Measurements from ENCODE around the gene MMD2. TPM values are rescaled to one million over a fixed set of nuclear protein-coding genes. Genes with fewer than 3 reads are reported as not detected.

Gene MMD2
- total RNA-seq, 1 experiment from 2014 or later = not detected

GRCh38 chr7:4998244-4998643 lies 39.3 kb upstream of the MMD2 start:
- no peaks in the 10 kb centered on the region for H3K27me3 ChIP-seq (replicated peaks; ENCODE audit: control insufficient read depth, insufficient read depth, low read length)
- no peaks in the 10 kb centered on the region for H3K4me1 ChIP-seq
- no peak for DNase-seq
- peaks cover 30% of the 10 kb centered on the region for H3K36me3 Mint-ChIP-seq (ENCODE audit: insufficient read depth, unreplicated experiment)
- intact Hi-C loops (cut with micrococcal nuclease; ENCODE audit: unreplicated experiment) = no loop called here
- POLR2A ChIA-PET = no interaction called here
- no peaks in the 10 kb centered on the region for H3K9me3 Mint-ChIP-seq (ENCODE audit: unreplicated experiment)
- H3K4me3 ChIP-seq (ENCODE audit: low read depth, low read length) = no peak overlapping the region
- no peak overlapping the region for H3K27ac Mint-ChIP-seq (ENCODE audit: unreplicated experiment)
- TF ChIP-seq, protein P1, sequence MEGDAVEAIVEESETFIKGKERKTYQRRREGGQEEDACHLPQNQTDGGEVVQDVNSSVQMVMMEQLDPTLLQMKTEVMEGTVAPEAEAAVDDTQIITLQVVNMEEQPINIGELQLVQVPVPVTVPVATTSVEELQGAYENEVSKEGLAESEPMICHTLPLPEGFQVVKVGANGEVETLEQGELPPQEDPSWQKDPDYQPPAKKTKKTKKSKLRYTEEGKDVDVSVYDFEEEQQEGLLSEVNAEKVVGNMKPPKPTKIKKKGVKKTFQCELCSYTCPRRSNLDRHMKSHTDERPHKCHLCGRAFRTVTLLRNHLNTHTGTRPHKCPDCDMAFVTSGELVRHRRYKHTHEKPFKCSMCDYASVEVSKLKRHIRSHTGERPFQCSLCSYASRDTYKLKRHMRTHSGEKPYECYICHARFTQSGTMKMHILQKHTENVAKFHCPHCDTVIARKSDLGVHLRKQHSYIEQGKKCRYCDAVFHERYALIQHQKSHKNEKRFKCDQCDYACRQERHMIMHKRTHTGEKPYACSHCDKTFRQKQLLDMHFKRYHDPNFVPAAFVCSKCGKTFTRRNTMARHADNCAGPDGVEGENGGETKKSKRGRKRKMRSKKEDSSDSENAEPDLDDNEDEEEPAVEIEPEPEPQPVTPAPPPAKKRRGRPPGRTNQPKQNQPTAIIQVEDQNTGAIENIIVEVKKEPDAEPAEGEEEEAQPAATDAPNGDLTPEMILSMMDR (IDR thresholded peaks at IDR 0.05; ENCODE audit: insufficient read depth in 1 of 2, low read depth in 1 of 2, low read length in 1 of 2, severe bottlenecking in 1 of 2, unreplicated experiment in 1 of 2) = no peak
- H3K27me3 Mint-ChIP-seq (ENCODE audit: insufficient read depth, unreplicated experiment) = no peaks in the 10 kb centered on the region
- no peak overlapping the region for H3K4me3 Mint-ChIP-seq (ENCODE audit: unreplicated experiment)
- no TSS peak for BruUV-seq (replicated peaks)
- no peaks in the 10 kb centered on the region for H3K4me1 Mint-ChIP-seq (ENCODE audit: low read depth, unreplicated experiment)
- no peaks in the 10 kb centered on the region for H3K9me3 ChIP-seq
- CTCF ChIA-PET = interaction anchor here (1.5 kb wide), 1 partner anchor 24 kb away, joined by 5 read pairs; no protein-coding TSS in a partner anchor
- H3K36me3 ChIP-seq (ENCODE audit: control insufficient read depth, insufficient read depth, low read length) = peaks cover 1% of the 10 kb centered on the region

- H3K27me3 ChIP-seq (replicated peaks; ENCODE audit: control insufficient read depth, insufficient read depth, low read length) = no peaks in the 10 kb centered on the region
- no TSS peak for BruUV-seq (replicated peaks)
- H3K36me3 ChIP-seq (ENCODE audit: control insufficient read depth, insufficient read depth, low read length) = peaks cover 4% of the 10 kb centered on the region
- Mint-ChIP-seq H3K9me3 (ENCODE audit: unreplicated experiment) (no peaks in the 10 kb centered on the region), H3K27me3 (ENCODE audit: insufficient read depth, unreplicated experiment) (no peaks in the 10 kb centered on the region), H3K4me1 (ENCODE audit: low read depth, unreplicated experiment) (no peaks in the 10 kb centered on the region), H3K4me3 (ENCODE audit: unreplicated experiment) (no peak overlapping the region), H3K36me3 (ENCODE audit: insufficient read depth, unreplicated experiment) (peaks cover 40% of the 10 kb centered on the region), H3K27ac (ENCODE audit: unreplicated experiment) (no peak overlapping the region)
- TF ChIP-seq, protein P1 (IDR thresholded peaks at IDR 0.05; ENCODE audit: insufficient read depth in 1 of 2, low read depth in 1 of 2, low read length in 1 of 2, severe bottlenecking in 1 of 2, unreplicated experiment in 1 of 2) = no peak
- ChIA-PET CTCF (interaction anchor here (1.1 kb wide), 1 partner anchor 23 kb away, joined by 3 read pairs; no protein-coding TSS in a partner anchor), POLR2A (no interaction called here)
- no peaks in the 10 kb centered on the region for H3K9me3 ChIP-seq
- H3K4me3 ChIP-seq (ENCODE audit: low read depth, low read length) = no peak overlapping the region
- intact Hi-C loops (cut with micrococcal nuclease; ENCODE audit: unreplicated experiment) = no loop called here
- no peak for DNase-seq
- H3K4me1 ChIP-seq = no peaks in the 10 kb centered on the region
These were observed 37.8 kb upstream of the MMD2 start for GRCh38 chr7:4996696-4997222.

- Histone ChIP-seq H3K9me3 (no peaks in the 10 kb centered on the region), H3K4me3 (ENCODE audit: low read depth, low read length) (no peak overlapping the region), H3K27me3 (replicated peaks; ENCODE audit: control insufficient read depth, insufficient read depth, low read length) (no peaks in the 10 kb centered on the region), H3K36me3 (ENCODE audit: control insufficient read depth, insufficient read depth, low read length) (peaks cover 4% of the 10 kb centered on the region), H3K4me1 (no peaks in the 10 kb centered on the region)
- H3K4me1 Mint-ChIP-seq (ENCODE audit: low read depth, unreplicated experiment) = no peaks in the 10 kb centered on the region
- no peak for DNase-seq
- ChIA-PET POLR2A (interaction anchor here (0.7 kb wide), 1 partner anchor 22 kb away, joined by 3 read pairs; no protein-coding TSS in a partner anchor), CTCF (no interaction called here)
- TF ChIP-seq, protein P1 (IDR thresholded peaks at IDR 0.05; ENCODE audit: insufficient read depth in 1 of 2, low read depth in 1 of 2, low read length in 1 of 2, severe bottlenecking in 1 of 2, unreplicated experiment in 1 of 2) = no peak
- H3K27ac Mint-ChIP-seq (ENCODE audit: unreplicated experiment) = no peak overlapping the region
- no peak overlapping the region for H3K4me3 Mint-ChIP-seq (ENCODE audit: unreplicated experiment)
- peaks cover 34% of the 10 kb centered on the region for H3K36me3 Mint-ChIP-seq (ENCODE audit: insufficient read depth, unreplicated experiment)
- no TSS peak for BruUV-seq (replicated peaks)
- no peaks in the 10 kb centered on the region for H3K9me3 Mint-ChIP-seq (ENCODE audit: unreplicated experiment)
- no peaks in the 10 kb centered on the region for H3K27me3 Mint-ChIP-seq (ENCODE audit: insufficient read depth, unreplicated experiment)
- intact Hi-C loops (cut with micrococcal nuclease; ENCODE audit: unreplicated experiment) = no loop called here
These were observed 36.5 kb upstream of the MMD2 start for GRCh38 chr7:4995429-4995969.

Measured in Caco-2 (cell line).